Thyroid gland (tissue), 4 donors: ENCODE results near the gene LRP8.

Source experiments
- POLR2A ChIP-seq, 2 donors: fragments of 450-650 bp; IDR thresholded peaks; one replicate each; pipeline ENCODE4 v1.6.1; 2017; ENCODE audit warnings: antibody characterized with exemption in 2 of 2, mild to moderate bottlenecking in 2 of 2, moderate library complexity in 1 of 2
- TF ChIP-seq, protein P1 (sequence below), 6 experiments: fragments of 200-600 bp in 3 of 6; fragments of 450-650 bp in 3 of 6; sonication (generic) in 3 of 6; IDR thresholded peaks; one replicate each; pipeline ENCODE4 v1.5.1; 2016 to 2019; ENCODE audit warnings: antibody characterized with exemption in 6 of 6, mild to moderate bottlenecking in 2 of 6, inconsistent platforms in 1 of 6, moderate library complexity in 1 of 6

DNA sequence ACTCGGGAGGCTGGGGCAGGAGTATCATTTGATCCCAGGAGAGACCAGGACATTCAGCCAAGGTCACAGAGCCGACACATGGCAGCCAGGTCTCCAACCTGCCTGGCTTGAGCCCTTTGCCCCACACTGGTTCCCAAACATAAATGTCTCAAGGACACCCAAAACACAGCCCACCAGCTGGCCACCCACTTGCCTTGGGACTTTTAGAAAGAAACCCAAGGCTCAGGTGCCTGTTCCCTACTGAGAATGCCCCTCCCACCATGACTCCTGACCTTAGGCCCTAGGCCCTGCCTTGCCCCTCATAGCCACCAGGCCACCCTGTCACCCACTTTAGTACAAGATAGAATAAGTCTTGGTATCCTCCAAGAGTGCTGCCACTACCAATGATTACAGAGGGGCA lies 41.9 kb upstream of the LRP8 start:
- TF ChIP-seq, protein P1, sequence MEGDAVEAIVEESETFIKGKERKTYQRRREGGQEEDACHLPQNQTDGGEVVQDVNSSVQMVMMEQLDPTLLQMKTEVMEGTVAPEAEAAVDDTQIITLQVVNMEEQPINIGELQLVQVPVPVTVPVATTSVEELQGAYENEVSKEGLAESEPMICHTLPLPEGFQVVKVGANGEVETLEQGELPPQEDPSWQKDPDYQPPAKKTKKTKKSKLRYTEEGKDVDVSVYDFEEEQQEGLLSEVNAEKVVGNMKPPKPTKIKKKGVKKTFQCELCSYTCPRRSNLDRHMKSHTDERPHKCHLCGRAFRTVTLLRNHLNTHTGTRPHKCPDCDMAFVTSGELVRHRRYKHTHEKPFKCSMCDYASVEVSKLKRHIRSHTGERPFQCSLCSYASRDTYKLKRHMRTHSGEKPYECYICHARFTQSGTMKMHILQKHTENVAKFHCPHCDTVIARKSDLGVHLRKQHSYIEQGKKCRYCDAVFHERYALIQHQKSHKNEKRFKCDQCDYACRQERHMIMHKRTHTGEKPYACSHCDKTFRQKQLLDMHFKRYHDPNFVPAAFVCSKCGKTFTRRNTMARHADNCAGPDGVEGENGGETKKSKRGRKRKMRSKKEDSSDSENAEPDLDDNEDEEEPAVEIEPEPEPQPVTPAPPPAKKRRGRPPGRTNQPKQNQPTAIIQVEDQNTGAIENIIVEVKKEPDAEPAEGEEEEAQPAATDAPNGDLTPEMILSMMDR (IDR thresholded peaks at IDR 0.05) = no peak
- TF ChIP-seq POLR2A (IDR thresholded peaks at IDR 0.05) = no peak
